Progenitor cell of endocrine pancreas (in vitro differentiated cells): Measurements from ENCODE around the gene CEP112. TPM values are rescaled to one million over a fixed set of nuclear protein-coding genes. Genes with fewer than 3 reads are reported as not detected.

Experiments used
- DNase-seq: peaks from one replicate; pipeline ENCODE4 v3.0.0; 2021; ENCODE audit warnings: low spot score; ENCODE audit not compliant: unreplicated experiment
- H3K27ac Mint-ChIP-seq: 2 replicates; pipeline ENCODE4 v1.8.0; 2021; ENCODE audit warnings: mild to moderate bottlenecking, moderate library complexity, mixed read lengths
- H3K27me3 Mint-ChIP-seq: 2 replicates; pipeline ENCODE4 v1.8.0; 2021; ENCODE audit warnings: mixed read lengths
- H3K36me3 Mint-ChIP-seq: 2 replicates; pipeline ENCODE4 v1.8.0; 2022; ENCODE audit warnings: mixed read lengths; ENCODE audit not compliant: insufficient read depth
- H3K4me1 Mint-ChIP-seq: 2 replicates; pipeline ENCODE4 v1.8.0; 2021; ENCODE audit warnings: low read depth, mixed read lengths
- H3K4me3 Mint-ChIP-seq: 2 replicates; pipeline ENCODE4 v1.8.0; 2021; ENCODE audit warnings: low read depth, mild to moderate bottlenecking, moderate library complexity, mixed read lengths
- H3K9me3 Mint-ChIP-seq: 2 replicates; pipeline ENCODE4 v1.8.0; 2021; ENCODE audit warnings: low read depth, mixed read lengths
- total RNA-seq: library from RNA; stranded (reverse); gene quantifications from 2 replicates; pipeline ENCODE4 v1.2.1, GENCODE V29; 2021
- TF ChIP-seq, protein P1 (sequence below): fragments of 200-600 bp; sonication (generic); IDR thresholded peaks from one replicate; pipeline ENCODE4 v1.5.0; 2021; ENCODE audit warnings: antibody characterized with exemption, mild to moderate bottlenecking; ENCODE audit not compliant: unreplicated experiment

CEP112 gene
- total RNA-seq, 1 donor from 2014 or later = 24.3 TPM

GRCh38 chr17:65947831-65948230, 244.1 kb downstream of the CEP112 start:
- peaks cover 14% of the 10 kb centered on the region for H3K36me3 Mint-ChIP-seq
- TF ChIP-seq, protein P1, sequence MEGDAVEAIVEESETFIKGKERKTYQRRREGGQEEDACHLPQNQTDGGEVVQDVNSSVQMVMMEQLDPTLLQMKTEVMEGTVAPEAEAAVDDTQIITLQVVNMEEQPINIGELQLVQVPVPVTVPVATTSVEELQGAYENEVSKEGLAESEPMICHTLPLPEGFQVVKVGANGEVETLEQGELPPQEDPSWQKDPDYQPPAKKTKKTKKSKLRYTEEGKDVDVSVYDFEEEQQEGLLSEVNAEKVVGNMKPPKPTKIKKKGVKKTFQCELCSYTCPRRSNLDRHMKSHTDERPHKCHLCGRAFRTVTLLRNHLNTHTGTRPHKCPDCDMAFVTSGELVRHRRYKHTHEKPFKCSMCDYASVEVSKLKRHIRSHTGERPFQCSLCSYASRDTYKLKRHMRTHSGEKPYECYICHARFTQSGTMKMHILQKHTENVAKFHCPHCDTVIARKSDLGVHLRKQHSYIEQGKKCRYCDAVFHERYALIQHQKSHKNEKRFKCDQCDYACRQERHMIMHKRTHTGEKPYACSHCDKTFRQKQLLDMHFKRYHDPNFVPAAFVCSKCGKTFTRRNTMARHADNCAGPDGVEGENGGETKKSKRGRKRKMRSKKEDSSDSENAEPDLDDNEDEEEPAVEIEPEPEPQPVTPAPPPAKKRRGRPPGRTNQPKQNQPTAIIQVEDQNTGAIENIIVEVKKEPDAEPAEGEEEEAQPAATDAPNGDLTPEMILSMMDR = no peak
- no peaks in the 10 kb centered on the region for H3K27me3 Mint-ChIP-seq
- H3K9me3 Mint-ChIP-seq = peaks cover 11% of the 10 kb centered on the region
- H3K4me3 Mint-ChIP-seq = no peak overlapping the region
- H3K4me1 Mint-ChIP-seq = no peaks in the 10 kb centered on the region
- DNase-seq = no peak
- no peak overlapping the region for H3K27ac Mint-ChIP-seq

DNA sequence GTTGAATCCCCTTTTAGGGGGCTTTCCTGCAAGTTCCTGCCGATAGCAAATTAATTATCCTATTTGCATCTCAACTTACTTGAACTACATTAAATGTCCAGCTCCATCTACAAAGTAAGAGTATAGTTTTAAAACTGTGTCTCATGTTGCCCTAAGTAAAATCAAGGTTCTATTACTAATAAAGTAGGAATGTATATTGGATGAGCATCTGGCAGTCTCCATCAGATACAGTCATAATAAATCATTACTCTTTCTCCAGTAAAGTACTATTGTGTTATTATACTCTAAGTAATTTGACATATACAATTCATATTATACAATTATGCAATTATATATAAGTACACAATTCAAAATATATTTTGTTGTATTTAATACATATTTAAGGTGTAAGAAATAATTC, 249.3 kb downstream of the CEP112 start:
- Mint-ChIP-seq H3K27ac (no peak overlapping the region), H3K4me1 (no peaks in the 10 kb centered on the region), H3K4me3 (no peak overlapping the region), H3K27me3 (no peaks in the 10 kb centered on the region), H3K36me3 (peaks cover 11% of the 10 kb centered on the region), H3K9me3 (peaks cover 19% of the 10 kb centered on the region)
- DNase-seq = no peak
- TF ChIP-seq, protein P1 = no peak

DNA sequence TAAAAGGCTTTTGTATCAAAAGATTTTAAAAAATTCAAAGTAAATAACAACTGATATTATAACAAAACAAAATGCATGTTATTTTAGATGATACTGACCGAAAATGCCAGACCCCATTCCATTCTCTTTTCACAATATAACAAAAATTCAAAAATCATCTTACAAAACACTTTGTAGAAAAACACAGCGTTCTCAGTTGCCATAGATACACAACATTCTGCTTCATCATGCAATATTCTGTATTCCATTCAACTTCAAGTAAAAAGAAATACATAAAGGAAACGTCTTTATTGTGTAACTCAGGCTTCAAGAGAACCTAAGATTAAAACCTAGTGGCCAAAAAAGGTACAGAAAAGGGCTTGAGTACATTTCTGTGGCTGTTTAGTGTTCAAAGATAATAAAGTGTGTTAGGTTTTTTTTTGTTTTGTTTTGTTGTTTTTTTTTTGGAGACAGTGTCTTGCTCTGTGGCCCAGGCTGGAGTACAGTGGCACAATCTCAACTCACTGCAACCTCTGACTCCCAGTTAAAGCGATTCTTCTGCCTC, 250.5 kb downstream of the CEP112 start:
- peaks cover 12% of the 10 kb centered on the region for H3K36me3 Mint-ChIP-seq

DNA sequence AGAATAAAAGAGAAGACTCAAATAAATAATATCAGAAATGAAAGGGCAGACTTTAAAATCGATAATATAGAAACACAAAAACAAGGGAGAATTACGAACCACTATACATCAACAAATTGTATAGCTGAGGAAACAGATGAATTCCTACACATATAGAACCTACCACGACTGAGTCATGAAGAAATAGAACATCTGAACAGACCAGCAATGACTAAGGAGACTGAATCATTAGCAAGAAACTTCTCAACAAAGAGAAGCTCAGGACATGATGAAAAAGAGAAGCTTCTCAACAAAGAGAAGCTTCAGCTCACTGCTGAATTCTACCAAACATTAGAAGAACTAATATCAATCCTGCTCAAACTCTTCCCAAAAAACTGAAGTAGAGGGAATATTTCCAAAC, 255.9 kb downstream of the CEP112 start:
- Mint-ChIP-seq H3K36me3 (peaks cover 22% of the 10 kb centered on the region), H3K27ac (no peak overlapping the region), H3K4me3 (no peak overlapping the region), H3K27me3 (no peaks in the 10 kb centered on the region), H3K4me1 (no peaks in the 10 kb centered on the region), H3K9me3 (peaks cover 41% of the 10 kb centered on the region)
- TF ChIP-seq, protein P1 = no peak
- DNase-seq = no peak

More for the DNA sequence above, 250.5 kb downstream of the CEP112 start:
- no peaks in the 10 kb centered on the region for H3K27me3 Mint-ChIP-seq
- no peak for DNase-seq
- TF ChIP-seq, protein P1 = no peak
- H3K27ac Mint-ChIP-seq = no peak overlapping the region
- no peaks in the 10 kb centered on the region for H3K4me1 Mint-ChIP-seq
- H3K4me3 Mint-ChIP-seq = no peak overlapping the region
- H3K9me3 Mint-ChIP-seq = peaks cover 19% of the 10 kb centered on the region

DNA sequence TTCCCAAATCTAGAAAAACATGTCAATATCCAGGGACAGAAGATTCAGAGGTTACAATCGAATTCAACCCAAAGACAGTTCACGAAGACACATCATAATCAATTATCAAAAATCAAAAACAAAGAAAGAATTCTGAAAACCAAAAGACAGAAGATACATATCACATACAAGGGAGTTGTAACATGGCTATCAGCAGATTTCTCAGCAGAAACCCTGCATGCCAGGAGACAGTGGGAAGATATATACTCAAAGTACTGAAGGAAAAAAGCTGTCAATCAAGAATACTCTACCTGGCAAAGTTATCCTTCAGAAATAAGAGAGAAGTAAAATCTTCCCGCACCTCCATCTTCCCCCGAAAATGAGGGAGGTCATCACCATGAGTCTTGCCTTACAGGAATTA, 258.6 kb downstream of the CEP112 start:
- peaks cover 17% of the 10 kb centered on the region for H3K36me3 Mint-ChIP-seq
- DNase-seq = no peak
- H3K27ac Mint-ChIP-seq = no peak overlapping the region
- TF ChIP-seq, protein P1 = no peak
- no peak overlapping the region for H3K4me3 Mint-ChIP-seq
- H3K9me3 Mint-ChIP-seq = peaks cover 29% of the 10 kb centered on the region
- peaks cover 3% of the 10 kb centered on the region for H3K4me1 Mint-ChIP-seq
- H3K27me3 Mint-ChIP-seq = no peaks in the 10 kb centered on the region
